Ascending aorta (tissue), 2 donors: ENCODE results near the gene ACMSD. TPM values are rescaled to one million over a fixed set of nuclear protein-coding genes. Genes with fewer than 3 reads are reported as not detected.
"Not testable (repeated sequence)": the region's sequence is repeated elsewhere in the genome, so short reads cannot be mapped to it uniquely, and the experiment has no call there.

ENCODE experiments used
- DNase-seq, 2 donors: peaks; one replicate each; pipeline ENCODE4 v3.0.0-alpha.2; 2019; ENCODE audit warnings: low spot score in 2 of 2
- H3K27ac ChIP-seq, 2 donors: fragments of 200-600 bp; sonication (generic); one replicate each; pipeline ENCODE4 v1.5.1; 2016 to 2017; ENCODE audit warnings: mild to moderate bottlenecking in 1 of 2
- H3K27me3 ChIP-seq: fragments of 200-600 bp; sonication (generic); one replicate; pipeline ENCODE4 v1.5.1; 2017
- H3K36me3 ChIP-seq, 2 donors: fragments of 200-600 bp; sonication (generic); one replicate each; pipeline ENCODE4 v1.5.1; 2016
- H3K4me1 ChIP-seq, 2 donors: fragments of 200-600 bp; sonication (generic); one replicate each; pipeline ENCODE4 v1.5.1; 2016 to 2017; ENCODE audit warnings: mild to moderate bottlenecking in 1 of 2
- H3K4me3 ChIP-seq, 2 donors: fragments of 200-600 bp; sonication (generic); one replicate each; pipeline ENCODE4 v1.5.1; 2016 to 2017; ENCODE audit warnings: mild to moderate bottlenecking in 1 of 2
- H3K9me3 ChIP-seq, 2 donors: fragments of 200-600 bp; sonication (generic); one replicate each; pipeline ENCODE4 v1.5.1; 2016
- CTCF ChIP-seq, 3 experiments: fragments of 200-600 bp in 2 of 3; fragments of 450-650 bp in 1 of 3; sonication (generic) in 2 of 3; IDR thresholded peaks; one replicate each; pipeline ENCODE4 v1.5.1; 2016 to 2019; ENCODE audit warnings: antibody characterized with exemption in 3 of 3, mild to moderate bottlenecking in 1 of 3, moderate library complexity in 1 of 3
- intact Hi-C: fragments of 100-400 bp; cut with DNase I; formaldehyde crosslinking; loops from one replicate; pipeline ENCODE4 v1.15.1; 2023
- total RNA-seq: library from RNA; depleted of rRNA; stranded (reverse); fragments of >200 nt; gene quantifications from one replicate; pipeline ENCODE4 v1.1.0, GENCODE V29; 2016

ACMSD gene
- total RNA-seq, 1 donor from 2014 or later = not detected

- no peaks in the 10 kb centered on the region for H3K9me3 ChIP-seq
- H3K27ac ChIP-seq = no peak overlapping the region
- no peak overlapping the region for H3K4me3 ChIP-seq
- H3K4me1 ChIP-seq = no peaks in the 10 kb centered on the region
- intact Hi-C loops = no loop called here
- no peak for DNase-seq
- H3K27me3 ChIP-seq = no peaks in the 10 kb centered on the region
- H3K36me3 ChIP-seq = no peaks in the 10 kb centered on the region
- no peak for TF ChIP-seq CTCF (IDR thresholded peaks at IDR 0.05)
These were observed 42.0 kb upstream of the ACMSD start for GRCh38 chr2:134796373-134796772.

DNA sequence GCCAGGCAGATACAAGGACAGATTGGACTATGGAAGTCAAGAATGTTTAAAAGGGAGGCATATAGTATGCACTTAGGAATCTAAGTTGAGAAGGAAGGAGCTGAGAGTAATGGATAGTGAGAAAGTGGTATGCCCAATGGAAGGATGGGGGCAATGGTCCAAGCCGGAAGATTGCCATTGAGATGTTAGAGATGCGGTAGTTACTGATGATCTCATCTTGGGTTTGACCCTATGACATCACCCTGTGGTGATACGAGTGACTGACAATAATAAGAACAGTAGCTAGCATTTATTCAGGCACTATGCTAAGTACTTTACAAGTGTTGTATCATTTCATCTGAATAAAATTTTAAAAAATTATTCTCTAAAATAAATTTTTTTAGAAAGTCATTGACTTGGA, 38.5 kb upstream of the ACMSD start:
- intact Hi-C loops = no loop called here
- no peaks in the 10 kb centered on the region for H3K27me3 ChIP-seq
- no peaks in the 10 kb centered on the region for H3K4me1 ChIP-seq
- no peaks in the 10 kb centered on the region for H3K9me3 ChIP-seq
- DNase-seq = no peak
- no peaks in the 10 kb centered on the region for H3K36me3 ChIP-seq
- no peak overlapping the region for H3K4me3 ChIP-seq
- H3K27ac ChIP-seq = no peak overlapping the region
- TF ChIP-seq CTCF (IDR thresholded peaks at IDR 0.05) = no peak

- Histone ChIP-seq H3K9me3 (no peaks in the 10 kb centered on the region), H3K27me3 (no peaks in the 10 kb centered on the region)
These were observed 38.1 kb upstream of the ACMSD start for GRCh38 chr2:134800341-134800740.

DNA sequence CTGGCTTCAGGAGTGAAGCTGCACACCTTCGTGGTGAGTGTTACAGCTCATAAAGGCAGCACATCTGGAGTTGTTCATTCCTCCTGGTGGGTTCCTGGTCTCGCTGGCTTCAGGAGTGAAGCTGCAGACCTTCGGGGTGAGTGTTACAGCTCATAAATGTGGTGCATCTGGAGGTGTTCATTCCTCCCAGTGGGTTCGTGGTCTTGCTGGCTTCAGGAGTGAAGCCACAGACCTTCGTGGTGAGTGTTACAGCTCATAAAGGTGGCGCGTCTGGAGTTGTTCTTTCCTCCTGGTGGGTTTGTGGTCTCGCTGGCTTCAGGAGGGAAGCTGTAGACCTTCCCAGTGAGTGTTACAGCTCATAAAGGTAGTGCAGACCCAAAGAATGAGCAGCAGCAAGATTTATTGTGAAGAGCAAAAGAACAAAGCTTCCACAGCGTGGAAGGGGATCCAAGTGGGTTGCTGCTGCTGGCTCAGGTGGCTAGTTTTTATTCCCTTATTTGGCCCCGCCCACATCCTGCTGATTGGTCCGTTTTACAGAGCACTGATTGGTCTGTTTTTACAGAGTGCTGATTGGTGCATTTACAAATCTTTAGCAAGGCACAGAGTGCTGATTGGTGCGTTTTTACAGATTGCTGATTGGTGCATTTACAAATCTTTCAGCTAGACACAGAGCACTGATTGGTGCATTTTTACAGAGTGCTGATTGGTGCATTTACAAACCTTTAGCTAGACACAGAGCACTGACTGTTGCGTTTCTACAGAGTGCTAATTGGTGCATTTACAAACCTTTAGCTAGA, 34.6 kb upstream of the ACMSD start:
- H3K9me3 ChIP-seq, H3K36me3 ChIP-seq, H3K4me1 ChIP-seq, intact Hi-C loops, DNase-seq, H3K27me3 ChIP-seq, H3K27ac ChIP-seq, H3K4me3 ChIP-seq: not testable (repeated sequence)

More at GRCh38 chr2:134800341-134800740, 38.1 kb upstream of the ACMSD start:
- Histone ChIP-seq H3K36me3 (no peaks in the 10 kb centered on the region), H3K27ac (no peak overlapping the region), H3K4me1 (no peaks in the 10 kb centered on the region), H3K4me3 (no peak overlapping the region)
- TF ChIP-seq CTCF (IDR thresholded peaks at IDR 0.05) = no peak
- intact Hi-C loops = no loop called here
- DNase-seq = no peak

- no peak for DNase-seq
- TF ChIP-seq CTCF (IDR thresholded peaks at IDR 0.05) = no peak
- intact Hi-C loops = no loop called here
- Histone ChIP-seq H3K4me1 (no peaks in the 10 kb centered on the region), H3K9me3 (peaks cover 6 to 7% of the 10 kb centered on the region in 2 donors), H3K27ac (no peak overlapping the region), H3K36me3 (no peaks in the 10 kb centered on the region), H3K4me3 (no peak overlapping the region), H3K27me3 (no peaks in the 10 kb centered on the region)
These were observed 22.7 kb upstream of the ACMSD start for GRCh38 chr2:134815741-134816140.

- intact Hi-C loops = no loop called here
- no peak for DNase-seq
- Histone ChIP-seq H3K36me3 (no peaks in the 10 kb centered on the region), H3K27ac (no peak overlapping the region), H3K27me3 (no peaks in the 10 kb centered on the region), H3K9me3 (no peaks in the 10 kb centered on the region), H3K4me1 (no peaks in the 10 kb centered on the region), H3K4me3 (no peak overlapping the region)
- TF ChIP-seq CTCF (IDR thresholded peaks at IDR 0.05) = no peak
These were observed 20.1 kb upstream of the ACMSD start for GRCh38 chr2:134818321-134818720.
